GM12878 (cell line): ENCODE results near the gene SCIMP. TPM values are rescaled to one million over a fixed set of nuclear protein-coding genes. Genes with fewer than 3 reads are reported as not detected.

Experiments
- ATAC-seq: fragments of 200-7000 bp; cut with Tn5 transposase; 3 replicates; pipeline ENCODE4 v1.9.1; 2020; ENCODE audit warnings: mild to moderate bottlenecking, moderate library complexity
- BruUV-seq: library from RNA; stranded (reverse); fragments of 400-500 nt; replicated peaks from 2 replicates; lab custom pipeline; 2021; lab: Mats Ljungman, UMichigan
- CTCF ChIA-PET: fragments of 300-600 bp; sonication (Branson Sonifier 250); formaldehyde crosslinking; extraction: SDS; loops from one replicate; lab custom pipeline; 2021; ENCODE audit warnings: inconsistent platforms; lab: Yijun Ruan, JAX
- POLR2A ChIA-PET: fragments of 350-600 bp; formaldehyde crosslinking; extraction: SDS; loops from one replicate; lab custom pipeline; 2021; ENCODE audit warnings: inconsistent platforms; lab: Charles Lee
- RAD21 ChIA-PET: fragments of 300-600 bp; sonication (Branson Sonifier 250); formaldehyde crosslinking; loops from one replicate; lab custom pipeline; 2023; ENCODE audit warnings: antibody characterized with exemption; ENCODE audit not compliant: unreplicated experiment; lab: Charles Lee
- SMC1A ChIA-PET: fragments of 300-600 bp; sonication (Branson Sonifier 250); formaldehyde crosslinking; loops from one replicate; lab custom pipeline; 2023; ENCODE audit not compliant: unreplicated experiment, uncharacterized antibody; lab: Charles Lee
- DNase-seq: peaks from one replicate; pipeline ENCODE4 v3.0.0-alpha.2; 2011; ENCODE audit warnings: low read depth, low spot score
- FAIRE-seq: peaks from 3 replicates; lab custom pipeline; 2011; peaks lifted over from hg19 to GRCh38; lab: Jason Lieb, UNC
- H2AFZ ChIP-seq: 2 replicates; pipeline ENCODE4 v1.6.0; 2011; ENCODE audit warnings: low read depth, low read length, control low read depth; ENCODE audit not compliant: control insufficient read depth
- H3K27ac ChIP-seq: 2 replicates; pipeline ENCODE4 v1.5.1; 2011; ENCODE audit warnings: control low read depth; ENCODE audit not compliant: control insufficient read depth, insufficient read depth
- H3K27me3 ChIP-seq, 2 experiments: replicated peaks in 1 of 2; 2 replicates each; pipeline versions ENCODE4 v1.6.0 to v1.6.1; 2011; ENCODE audit warnings: low read length in 1 of 2; ENCODE audit not compliant: control insufficient read depth in 2 of 2, insufficient read depth in 2 of 2
- H3K36me3 ChIP-seq, 2 experiments: 2 replicates each; pipeline ENCODE4 v1.5.1; 2011; ENCODE audit warnings: low read length in 1 of 2; ENCODE audit not compliant: control insufficient read depth in 2 of 2, insufficient read depth in 2 of 2
- H3K4me1 ChIP-seq: 2 replicates; pipeline ENCODE4 v1.6.1; 2011; ENCODE audit warnings: mild to moderate bottlenecking, low read length, moderate library complexity, mixed read lengths; ENCODE audit not compliant: control insufficient read depth, insufficient read depth
- H3K4me2 ChIP-seq: 2 replicates; pipeline ENCODE4 v1.6.0; 2011; ENCODE audit warnings: control low read depth; ENCODE audit not compliant: control insufficient read depth, insufficient read depth
- H3K4me3 ChIP-seq: fragments of 200-600 bp; sonication (generic); 2 replicates; pipeline ENCODE4 v1.5.1; 2016
- H3K79me2 ChIP-seq: 2 replicates; pipeline ENCODE4 v1.6.0; 2011; ENCODE audit warnings: low read length; ENCODE audit not compliant: control insufficient read depth, insufficient read depth
- H3K9ac ChIP-seq: 2 replicates; pipeline ENCODE4 v1.8.0; 2011; ENCODE audit warnings: low read length, control low read depth, mixed read lengths; ENCODE audit not compliant: control insufficient read depth, insufficient read depth
- H3K9me3 ChIP-seq: replicated peaks from 3 replicates; pipeline ENCODE4 v1.5.1; 2011; ENCODE audit warnings: mild to moderate bottlenecking, low read length; ENCODE audit not compliant: control insufficient read depth, insufficient read depth
- H4K20me1 ChIP-seq: 2 replicates; pipeline ENCODE4 v1.6.0; 2011; ENCODE audit not compliant: control insufficient read depth, insufficient read depth
- BHLHE40 ChIP-seq, 2 experiments: fragments of 450-650 bp in 1 of 2; IDR thresholded peaks; 2 replicates each; pipeline ENCODE4 v1.6.1; 2011 to 2017; ENCODE audit warnings: low read depth in 2 of 2, borderline replicate concordance in 1 of 2, improper control_type of control experiment in 1 of 2, low read length in 1 of 2, mild to moderate bottlenecking in 1 of 2
- EED ChIP-seq: sonication (generic); IDR thresholded peaks from 2 replicates; pipeline ENCODE4 v1.6.1; 2016; ENCODE audit warnings: antibody characterized with exemption, low read depth
- FOXM1 ChIP-seq: IDR thresholded peaks from 2 replicates; pipeline ENCODE4 v1.6.1; 2012; ENCODE audit warnings: low read depth, mild to moderate bottlenecking, inconsistent platforms, low read length, moderate library complexity
- MYB ChIP-seq: fragments of 150-350 bp; IDR thresholded peaks from 2 replicates; pipeline ENCODE4 v1.6.1; 2014; ENCODE audit warnings: mild to moderate bottlenecking, low read depth, low read length, borderline replicate concordance
- NR2C2 ChIP-seq: IDR thresholded peaks from 2 replicates; pipeline ENCODE4 v1.6.1; 2011; ENCODE audit warnings: borderline replicate concordance, low read depth; ENCODE audit not compliant: control insufficient read depth, insufficient read length
- PAX5 ChIP-seq: IDR thresholded peaks from 2 replicates; pipeline ENCODE4 v1.6.1; 2011; ENCODE audit warnings: low read depth, low read length, borderline replicate concordance
- POLR2AphosphoS2 ChIP-seq: IDR thresholded peaks from 2 replicates; pipeline ENCODE4 v1.6.1; 2011; ENCODE audit warnings: low read depth, mild to moderate bottlenecking, low read length, improper control_type of control experiment, moderate library complexity
- STAT3 ChIP-seq: IDR thresholded peaks from 2 replicates; pipeline ENCODE4 v1.6.1; 2011; ENCODE audit warnings: low read depth, low read length, improper control_type of control experiment
- TCF12 ChIP-seq: IDR thresholded peaks from 2 replicates; pipeline ENCODE4 v1.6.1; 2011; ENCODE audit warnings: low read depth, mild to moderate bottlenecking, low read length
- TCF3 ChIP-seq: IDR thresholded peaks from 2 replicates; pipeline ENCODE4 v1.6.1; 2012; ENCODE audit warnings: low read depth, mild to moderate bottlenecking, low read length, borderline replicate concordance; ENCODE audit not compliant: insufficient read depth
- ZNF217 ChIP-seq: fragments of 450-650 bp; IDR thresholded peaks from 2 replicates; pipeline ENCODE4 v1.6.1; 2017; ENCODE audit warnings: antibody characterized with exemption, mild to moderate bottlenecking
- ZNF274 ChIP-seq: IDR thresholded peaks from one replicate; pipeline ENCODE4 v1.8.0; 2011; ENCODE audit not compliant: insufficient read length, insufficient read depth
- WGBS: methylation state at CpG from one replicate; pipeline ENCODE4 v1.1.6; 2016; ENCODE audit warnings: low lambda C conversion rate; ENCODE audit not compliant: insufficient replicate concordance, insufficient coverage; ENCODE audit errors: missing lambda C conversion rate; 5-methylcytosine and 5-hydroxymethylcytosine counted together
- in situ Hi-C: fragments of 300-500 bp; cut with MboI; formaldehyde crosslinking; loops from 9 replicates; pipeline ENCODE4 v1.14.3; 2018; ENCODE audit warnings: mixed read lengths
- intact Hi-C: fragments of 100-400 bp; cut with micrococcal nuclease; formaldehyde crosslinking; loops from one replicate; pipeline ENCODE4 v1.14.2; 2022; ENCODE audit not compliant: unreplicated experiment
- polyA plus RNA-seq, 11 experiments: library from polyadenylated mRNA; depleted of rRNA in 4 of 11; unstranded in 6 of 11; stranded (reverse) in 5 of 11; fragments of >200 nt; fragmentation: Nextera tagmentation in 4 of 11; fragmentation: Illumina TruSeq in 1 of 11; extraction: Ambion mirVana in 4 of 11; extraction: Trizol in 1 of 11; gene quantifications; 1 replicate in 1 of 11; 2 replicates in 10 of 11; pipeline versions ENCODE4 v1.2.1 to v1.2.3, GENCODE V29; 2011 to 2016; ENCODE audit warnings: inconsistent platforms in 2 of 11, missing spikeins in 2 of 11, low read depth in 1 of 11
- total RNA-seq, 4 experiments: library from RNA; depleted of rRNA in 3 of 4; stranded (reverse); fragments of >200 nt in 3 of 4; fragmentation: Illumina TruSeq in 1 of 4; extraction: Trizol in 1 of 4; gene quantifications; 2 replicates each; pipeline versions ENCODE4 v1.2.1 to v1.2.3, GENCODE V29; 2013 to 2021

SCIMP gene
- total and polyA plus RNA-seq, 10 of the 15 experiments (the other 5 are each of a cell fraction or from before 2014, with no cell fraction given): 56.7 to 151 (median 95.0) TPM

- H3K79me2 ChIP-seq: no peaks in the 10 kb centered on the region
- H3K4me2 ChIP-seq: no peak overlapping the region
- in situ Hi-C loops (loop anchor here (5.0 kb wide), 1 partner anchor 97 kb away; no protein-coding TSS in a partner anchor), intact Hi-C loops (no loop called here)
- peaks cover 65% of the 10 kb centered on the region for H3K9me3 ChIP-seq
- H3K4me1 ChIP-seq: no peaks in the 10 kb centered on the region
- H3K27me3 ChIP-seq: no peaks in the 10 kb centered on the region
- no peak for DNase-seq
- H3K27ac ChIP-seq: no peak overlapping the region
- H4K20me1 ChIP-seq: no peaks in the 10 kb centered on the region
- no peak for ATAC-seq
- FAIRE-seq: no peak
- ChIA-PET SMC1A (no interaction called here), RAD21 (no interaction called here), CTCF (no interaction called here), POLR2A (interaction anchor here (0.6 kb wide), 1 partner anchor 25 kb away, joined by 3 read pairs; no protein-coding TSS in a partner anchor)
- no TSS peak for BruUV-seq
- WGBS: 97% methylated on average over 2 of the region's 2 CpGs
- TF ChIP-seq STAT3 (no peak), TCF3 (no peak), POLR2AphosphoS2 (no peak), NR2C2 (no peak), MYB (no peak), BHLHE40 (IDR thresholded peaks at IDR 0.05; ENCODE audit: borderline replicate concordance in 1 of 2, low read depth in 2 of 2, low read length in 1 of 2) (no peak), FOXM1 (no peak)
- H3K36me3 ChIP-seq: peaks cover 0 to 2% of the 10 kb centered on the region in 2 experiments; a peak in 1 of 4 replicates
- no peak overlapping the region for H3K9ac ChIP-seq
- H2AFZ ChIP-seq: no peak overlapping the region
- no peak overlapping the region for H3K4me3 ChIP-seq
These were observed 50.4 kb downstream of the SCIMP start for GRCh38 chr17:5184288-5184687.

- Histone ChIP-seq H4K20me1 (no peaks in the 10 kb centered on the region), H3K27me3 (no peaks in the 10 kb centered on the region), H3K9ac (no peak overlapping the region), H3K79me2 (no peaks in the 10 kb centered on the region)
- RAD21 ChIA-PET: no interaction called here
- SMC1A ChIA-PET: no interaction called here
- POLR2A ChIA-PET: no interaction called here
- in situ Hi-C loops: loop anchor here (5.0 kb wide), 1 partner anchor 96 kb away; no protein-coding TSS in a partner anchor
- TF ChIP-seq TCF12: no peak
- no peak for TF ChIP-seq ZNF217
- peak; percentile 36 for TF ChIP-seq ZNF274
- no peak for TF ChIP-seq PAX5
- TF ChIP-seq EED: no peak
- TF ChIP-seq, all 136 proteins: peak for 1
- CTCF ChIA-PET: interaction anchor here (1.2 kb wide), 1 partner anchor 274 kb away, joined by 4 read pairs; no protein-coding TSS in a partner anchor
- Histone ChIP-seq H2AFZ (no peak overlapping the region), H3K4me1 (no peaks in the 10 kb centered on the region), H3K36me3 (no peaks in the 10 kb centered on the region), H3K4me2 (no peak overlapping the region), H3K4me3 (no peak overlapping the region), H3K9me3 (peaks cover 66% of the 10 kb centered on the region), H3K27ac (no peak overlapping the region)
- ATAC-seq (no peak), FAIRE-seq (no peak), DNase-seq (no peak)
- intact Hi-C loops: no loop called here
- BruUV-seq: no TSS peak
These were observed 51.3 kb downstream of the SCIMP start for GRCh38 chr17:5183410-5183793.
